GM19043 (cell line): ENCODE data around the gene CDK9.

Experiments used
- ATAC-seq: cut with Tn5 transposase; IDR thresholded peaks from one replicate; pipeline ENCODE4 v1.9.1; 2021; ENCODE audit warnings: low read depth; ENCODE audit not compliant: unreplicated experiment

CDK9 gene

DNA sequence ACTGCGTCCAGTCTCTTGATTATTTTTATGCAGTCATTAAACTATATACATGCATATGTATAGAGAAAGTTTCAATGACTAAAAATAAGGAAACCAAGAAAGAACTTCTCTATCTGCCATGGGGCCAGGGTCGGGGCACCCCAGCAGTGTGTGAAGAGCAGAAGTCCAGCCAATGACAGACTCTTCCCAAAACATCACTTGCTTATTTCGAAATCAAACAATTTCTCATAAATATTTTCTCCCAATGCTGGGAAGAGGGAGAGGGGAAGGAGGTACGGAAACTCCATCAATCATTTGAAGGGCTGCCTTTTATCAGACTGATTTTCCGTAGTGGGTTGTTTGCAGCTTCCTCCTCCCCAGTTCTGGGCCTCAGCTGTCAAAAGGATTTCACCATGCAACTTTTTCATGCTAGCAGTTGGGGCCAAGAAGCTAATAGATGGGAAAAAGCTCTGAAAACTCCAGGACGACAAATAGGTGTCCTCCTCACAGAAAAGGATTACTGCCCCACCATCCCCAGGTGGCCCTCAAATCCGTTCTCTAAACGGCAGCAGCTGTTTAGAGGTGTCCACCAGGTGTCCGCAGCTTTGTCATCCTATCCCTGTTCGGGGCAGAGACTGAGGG is 16.2 kb downstream of the CDK9 start:
- ATAC-seq, result no peak

DNA sequence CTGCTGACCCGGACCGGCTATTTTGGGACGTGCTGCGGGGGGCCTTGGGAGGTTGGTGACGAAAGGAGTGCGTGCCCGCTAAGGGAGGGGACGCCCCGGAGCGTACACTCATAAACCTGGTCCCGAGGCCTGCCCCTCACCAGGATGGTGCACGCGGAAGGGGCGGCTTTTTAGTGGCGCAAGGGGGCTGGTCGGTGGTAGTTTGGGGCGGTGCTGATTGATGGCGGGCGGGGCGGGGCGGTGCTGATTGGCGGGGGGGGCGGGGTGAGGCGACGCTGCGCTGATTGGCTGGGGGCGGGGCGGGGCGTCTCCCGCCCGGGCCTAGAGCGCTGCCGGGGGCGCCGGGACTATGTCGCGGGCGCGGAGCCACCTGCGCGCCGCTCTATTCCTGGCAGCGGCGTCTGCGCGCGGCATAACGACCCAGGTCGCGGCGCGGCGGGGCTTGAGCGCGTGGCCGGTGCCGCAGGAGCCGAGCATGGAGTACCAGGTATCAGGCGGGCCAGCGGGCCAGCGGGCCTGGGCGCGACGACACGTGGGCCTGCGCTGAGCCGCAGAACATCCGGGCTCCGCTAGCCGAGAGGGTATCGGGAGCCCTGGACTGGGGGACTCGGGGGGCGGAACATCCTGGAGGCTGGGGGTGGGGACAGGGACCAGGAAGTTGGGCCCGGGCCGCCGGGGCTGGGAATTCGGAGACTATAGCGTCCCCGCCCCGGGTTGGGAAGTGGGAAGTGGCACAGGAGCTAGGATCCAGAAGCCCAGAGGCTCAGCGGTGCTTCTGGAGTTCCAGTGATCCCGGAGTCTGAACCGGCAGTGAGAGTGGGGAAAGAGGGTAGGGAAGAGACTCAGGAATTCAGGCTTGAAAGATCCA is 17.0 kb downstream of the CDK9 start, which contains the start of gene FPGS:
FPGS (plus strand) TSS at position 307 of the 868 bp plus-strand sequence; CDS start at position 350, 43 bp downstream.
- ATAC-seq, result peak; percentile 70

DNA sequence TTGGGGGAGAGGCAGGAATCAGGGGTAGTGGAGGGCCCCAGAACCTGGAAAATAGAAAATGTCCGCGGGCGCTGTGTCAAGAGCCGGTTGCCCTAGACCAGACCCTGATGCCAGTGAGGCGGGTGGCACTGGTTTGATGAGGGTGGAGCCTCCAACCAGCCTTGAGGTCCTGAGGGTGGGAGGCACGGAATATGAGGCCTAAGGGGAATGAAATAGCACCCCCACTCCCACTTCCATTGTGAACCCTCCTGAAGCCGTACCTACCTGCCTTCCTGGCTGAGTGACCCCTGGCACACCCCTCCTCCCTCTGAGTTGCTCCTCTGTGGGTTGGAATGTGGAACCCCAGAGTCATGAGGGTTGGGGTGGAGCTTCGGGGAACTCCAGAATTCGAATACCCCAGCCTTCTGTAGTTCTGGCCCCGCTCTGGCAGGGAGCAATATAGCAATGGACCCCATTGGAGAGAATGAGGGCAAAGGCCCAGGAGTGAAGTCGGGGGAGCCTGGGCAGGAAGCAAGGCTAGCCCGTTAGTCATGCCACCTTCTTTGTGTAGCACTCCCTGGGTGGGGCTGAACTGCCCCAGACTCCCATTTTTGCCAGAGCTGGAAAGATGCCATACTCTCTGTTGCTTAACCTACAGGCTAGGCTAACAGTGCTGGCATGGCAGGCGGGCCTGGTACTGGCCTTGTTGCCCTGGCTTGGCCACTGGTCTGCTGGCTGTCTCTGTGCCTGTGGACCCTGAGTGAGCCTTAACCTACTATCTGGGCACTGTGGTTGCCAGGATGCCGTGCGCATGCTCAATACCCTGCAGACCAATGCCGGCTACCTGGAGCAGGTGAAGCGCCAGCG is 17.9 kb downstream of the CDK9 start:
- ATAC-seq, result no peak

DNA sequence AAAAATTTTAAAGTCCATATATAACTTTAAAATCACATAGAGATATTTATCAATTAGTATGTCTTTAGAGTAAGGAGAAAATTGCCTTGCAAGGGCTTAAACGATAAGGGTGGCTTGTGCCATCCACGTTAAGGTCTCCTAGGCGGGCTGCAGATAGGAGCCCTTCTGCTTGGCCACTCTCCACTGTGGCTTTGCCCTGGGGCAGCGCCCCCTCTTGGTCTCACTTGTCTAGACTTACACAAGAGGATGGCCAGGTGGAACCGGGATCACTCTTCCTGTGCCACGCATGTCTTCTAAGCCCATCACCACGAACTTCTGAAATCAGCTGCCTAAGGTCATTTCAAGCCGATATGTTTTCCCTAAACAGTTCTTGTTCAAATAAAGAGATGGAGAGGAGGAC is 19.8 kb downstream of the CDK9 start:
- ATAC-seq, result no peak

DNA sequence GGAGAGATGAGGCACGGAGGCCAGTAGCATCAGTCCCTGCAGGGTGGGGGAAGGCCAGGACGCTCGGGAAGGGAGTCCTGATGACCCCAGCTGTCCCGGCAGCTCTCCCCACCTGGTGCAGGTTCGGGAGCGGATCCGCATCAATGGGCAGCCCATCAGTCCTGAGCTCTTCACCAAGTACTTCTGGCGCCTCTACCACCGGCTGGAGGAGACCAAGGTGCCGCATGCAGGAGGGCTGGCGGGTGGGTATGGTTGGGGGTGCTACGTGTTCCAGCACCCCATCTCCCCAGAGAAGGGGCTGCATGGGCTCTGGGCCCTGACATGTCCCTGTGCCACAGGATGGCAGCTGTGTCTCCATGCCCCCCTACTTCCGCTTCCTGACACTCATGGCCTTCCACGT is 21.0 kb downstream of the CDK9 start:
- ATAC-seq, result no peak

DNA sequence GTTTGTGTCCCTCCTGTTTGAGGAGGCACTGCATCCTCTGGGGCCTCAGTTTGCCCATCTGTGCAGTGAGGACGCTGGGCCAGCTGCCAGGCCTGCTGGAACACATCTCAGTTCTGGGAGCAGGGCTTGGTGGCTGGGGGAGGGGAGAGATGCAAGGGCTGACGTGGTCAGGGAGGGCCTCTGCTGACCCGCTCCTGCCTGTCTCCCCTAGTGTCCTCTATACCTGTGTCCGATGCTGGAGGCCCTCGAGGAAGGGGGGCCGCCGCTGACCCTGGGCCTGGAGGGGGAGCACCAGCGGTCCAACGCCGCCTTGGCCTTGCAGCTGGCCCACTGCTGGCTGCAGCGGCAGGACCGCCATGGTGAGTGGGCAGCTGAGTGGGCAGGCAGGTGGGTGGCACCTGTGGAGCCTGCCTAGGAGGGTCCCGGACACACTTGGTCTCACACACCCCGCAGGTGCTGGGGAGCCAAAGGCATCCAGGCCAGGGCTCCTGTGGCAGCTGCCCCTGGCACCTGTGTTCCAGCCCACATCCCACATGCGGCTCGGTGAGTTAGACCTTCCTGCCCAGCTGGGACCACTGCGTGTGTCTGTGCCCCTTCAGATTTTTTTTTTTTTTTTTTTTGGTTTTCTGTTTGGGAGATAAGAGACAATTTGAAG is 22.6 kb downstream of the CDK9 start:
- ATAC-seq, result no peak

DNA sequence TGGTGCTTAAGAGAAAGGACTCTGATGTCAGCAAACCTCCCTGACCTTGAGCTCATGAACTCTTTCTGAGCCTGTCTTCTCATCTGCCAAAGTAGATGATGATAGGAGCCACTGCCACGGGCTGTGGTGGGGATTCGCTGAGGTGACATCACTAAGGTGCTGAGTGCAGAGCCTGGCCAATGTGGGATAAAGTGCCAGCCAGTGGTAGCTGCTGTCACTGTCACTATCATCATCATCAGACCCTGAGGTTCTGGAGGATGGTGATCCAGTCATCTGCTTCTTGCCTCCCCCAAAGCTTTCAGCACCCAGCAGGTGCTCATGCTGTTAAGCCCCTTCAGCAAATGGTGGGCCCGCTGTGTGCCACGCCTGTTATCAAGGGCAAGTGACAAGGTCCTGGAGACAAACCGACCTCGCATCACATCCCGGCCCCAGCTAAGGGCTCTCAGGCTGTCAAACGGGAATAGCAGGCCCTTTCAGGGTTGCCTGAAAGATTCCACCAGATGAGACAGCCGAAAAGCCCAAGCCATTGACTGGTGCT is 23.2 kb downstream of the CDK9 start:
- no peak for ATAC-seq

DNA sequence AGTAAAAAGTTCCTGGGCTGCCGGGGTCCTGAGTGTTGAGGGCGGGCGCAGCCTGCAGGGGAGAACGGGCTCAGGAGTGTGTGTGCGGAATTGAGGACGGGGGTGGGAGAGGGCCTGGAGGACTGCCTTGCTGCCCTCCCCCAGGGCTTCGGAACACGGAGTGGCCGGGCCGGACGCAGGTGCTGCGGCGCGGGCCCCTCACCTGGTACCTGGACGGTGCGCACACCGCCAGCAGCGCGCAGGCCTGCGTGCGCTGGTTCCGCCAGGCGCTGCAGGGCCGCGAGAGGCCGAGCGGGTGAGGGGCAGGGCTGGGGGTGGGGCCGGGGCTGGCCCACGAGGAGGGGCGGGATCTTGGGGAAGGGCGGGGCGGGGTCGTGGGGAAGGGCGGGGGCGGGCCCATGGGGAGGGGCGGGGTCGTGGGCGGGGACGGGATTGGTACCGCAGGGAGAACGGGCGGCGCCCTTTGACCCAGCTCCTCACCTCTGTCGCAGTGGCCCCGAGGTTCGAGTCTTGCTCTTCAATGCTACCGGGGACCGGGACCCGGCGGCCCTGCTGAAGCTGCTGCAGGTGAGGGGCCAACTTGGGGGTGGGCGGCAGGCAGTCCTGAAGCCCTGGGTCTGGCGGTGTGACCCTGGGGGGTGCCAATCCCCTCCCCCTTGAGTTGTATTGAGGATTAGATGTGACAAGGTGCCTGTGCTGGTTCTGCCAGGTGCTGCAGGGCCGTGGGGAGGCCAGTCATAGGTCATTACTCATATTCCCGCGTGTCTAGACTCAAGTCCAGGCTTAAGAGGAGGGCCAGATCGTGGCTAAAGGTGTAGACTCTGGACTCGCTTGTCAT is 23.9 kb downstream of the CDK9 start:
- ATAC-seq, result no peak

DNA sequence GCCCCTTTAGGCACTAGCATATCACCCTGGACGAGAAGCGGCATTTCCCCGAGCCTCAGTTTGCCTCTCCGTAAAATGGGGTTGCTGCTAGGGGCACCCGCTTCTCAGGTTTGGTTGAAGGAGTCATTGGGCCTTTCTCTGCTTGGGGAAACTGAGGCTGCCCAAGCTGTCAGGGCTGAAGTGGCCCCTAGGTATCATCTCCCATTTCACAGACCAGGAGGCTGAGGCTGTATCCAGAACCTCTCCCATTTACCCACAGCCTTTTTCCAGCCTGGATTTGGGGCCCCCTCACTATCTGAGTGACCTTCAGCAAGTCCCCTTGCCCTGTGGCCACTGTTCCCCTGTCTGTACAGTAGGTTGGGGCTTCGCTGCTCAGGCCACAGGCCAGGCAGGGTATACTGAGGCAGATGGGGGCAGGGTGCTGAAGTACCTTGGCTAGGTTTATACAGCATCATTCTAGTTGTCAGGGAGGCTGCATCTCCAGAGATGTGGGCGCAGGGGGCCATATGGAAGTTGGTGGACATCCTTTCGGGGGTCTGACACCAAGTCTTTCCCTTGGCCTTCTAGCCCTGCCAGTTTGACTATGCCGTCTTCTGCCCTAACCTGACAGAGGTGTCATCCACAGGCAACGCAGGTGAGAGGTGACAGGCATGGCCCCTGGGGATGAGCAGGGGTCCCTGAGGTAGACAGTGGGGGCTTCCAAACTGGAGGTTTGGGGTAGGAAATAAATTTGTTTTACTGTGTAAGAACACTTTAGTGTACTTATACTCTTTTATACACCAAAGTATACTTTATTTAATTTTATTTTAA is 24.7 kb downstream of the CDK9 start:
- no peak for ATAC-seq

DNA sequence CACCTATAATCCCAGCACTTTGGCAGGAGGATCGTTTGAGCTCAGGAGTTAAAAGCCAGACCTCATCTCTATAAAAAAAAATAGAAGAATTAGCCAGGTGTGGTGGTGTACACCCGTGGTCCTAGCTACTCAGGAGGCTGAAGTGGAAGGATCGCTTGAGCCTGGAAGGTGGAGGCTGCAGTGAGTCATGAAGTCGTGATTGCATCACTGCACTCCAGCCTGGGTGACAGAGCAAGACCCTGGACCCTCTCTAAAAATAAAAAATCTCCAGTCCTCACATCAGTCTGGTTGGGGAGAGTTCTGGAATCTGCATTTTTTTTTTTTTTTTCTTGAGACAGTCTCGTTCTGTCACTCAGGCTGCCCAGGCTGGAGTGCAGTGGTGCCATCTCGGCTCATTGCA is 26.2 kb downstream of the CDK9 start:
- ATAC-seq, result no peak

DNA sequence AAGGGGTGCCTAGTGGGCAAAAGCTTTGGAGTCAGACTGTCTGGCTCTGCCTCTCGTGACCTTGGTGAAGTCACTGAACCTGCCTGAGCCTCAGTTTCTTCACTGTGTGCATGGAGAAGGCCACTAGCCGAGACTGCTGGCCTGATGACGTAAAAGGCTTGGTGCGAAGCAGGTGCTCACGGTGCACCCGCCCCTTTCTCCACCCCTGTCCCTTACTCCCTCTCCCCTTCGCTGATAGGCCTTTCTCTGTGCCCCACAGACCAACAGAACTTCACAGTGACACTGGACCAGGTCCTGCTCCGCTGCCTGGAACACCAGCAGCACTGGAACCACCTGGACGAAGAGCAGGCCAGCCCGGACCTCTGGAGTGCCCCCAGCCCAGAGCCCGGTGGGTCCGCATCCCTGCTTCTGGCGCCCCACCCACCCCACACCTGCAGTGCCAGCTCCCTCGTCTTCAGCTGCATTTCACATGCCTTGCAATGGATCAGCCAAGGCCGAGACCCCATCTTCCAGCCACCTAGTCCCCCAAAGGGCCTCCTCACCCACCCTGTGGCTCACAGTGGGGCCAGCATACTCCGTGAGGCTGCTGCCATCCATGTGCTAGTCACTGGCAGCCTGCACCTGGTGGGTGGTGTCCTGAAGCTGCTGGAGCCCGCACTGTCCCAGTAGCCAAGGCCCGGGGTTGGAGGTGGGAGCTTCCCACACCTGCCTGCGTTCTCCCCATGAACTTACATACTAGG is 27.3 kb downstream of the CDK9 start:
- no peak for ATAC-seq

DNA sequence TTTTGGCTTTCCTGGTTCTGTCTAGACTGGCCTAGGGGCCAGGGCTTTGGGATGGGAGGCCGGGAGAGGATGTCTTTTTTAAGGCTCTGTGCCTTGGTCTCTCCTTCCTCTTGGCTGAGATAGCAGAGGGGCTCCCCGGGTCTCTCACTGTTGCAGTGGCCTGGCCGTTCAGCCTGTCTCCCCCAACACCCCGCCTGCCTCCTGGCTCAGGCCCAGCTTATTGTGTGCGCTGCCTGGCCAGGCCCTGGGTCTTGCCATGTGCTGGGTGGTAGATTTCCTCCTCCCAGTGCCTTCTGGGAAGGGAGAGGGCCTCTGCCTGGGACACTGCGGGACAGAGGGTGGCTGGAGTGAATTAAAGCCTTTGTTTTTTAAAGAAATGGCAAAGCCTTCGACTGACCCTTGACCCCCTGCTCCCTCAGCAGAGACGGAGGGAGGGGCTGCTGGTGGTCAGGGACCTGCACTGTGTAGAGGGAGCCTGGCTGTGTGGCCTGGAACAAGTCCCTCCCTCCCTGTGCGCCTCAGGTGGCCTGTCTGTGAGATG is 27.9 kb downstream of the CDK9 start:
- ATAC-seq, result no peak

DNA sequence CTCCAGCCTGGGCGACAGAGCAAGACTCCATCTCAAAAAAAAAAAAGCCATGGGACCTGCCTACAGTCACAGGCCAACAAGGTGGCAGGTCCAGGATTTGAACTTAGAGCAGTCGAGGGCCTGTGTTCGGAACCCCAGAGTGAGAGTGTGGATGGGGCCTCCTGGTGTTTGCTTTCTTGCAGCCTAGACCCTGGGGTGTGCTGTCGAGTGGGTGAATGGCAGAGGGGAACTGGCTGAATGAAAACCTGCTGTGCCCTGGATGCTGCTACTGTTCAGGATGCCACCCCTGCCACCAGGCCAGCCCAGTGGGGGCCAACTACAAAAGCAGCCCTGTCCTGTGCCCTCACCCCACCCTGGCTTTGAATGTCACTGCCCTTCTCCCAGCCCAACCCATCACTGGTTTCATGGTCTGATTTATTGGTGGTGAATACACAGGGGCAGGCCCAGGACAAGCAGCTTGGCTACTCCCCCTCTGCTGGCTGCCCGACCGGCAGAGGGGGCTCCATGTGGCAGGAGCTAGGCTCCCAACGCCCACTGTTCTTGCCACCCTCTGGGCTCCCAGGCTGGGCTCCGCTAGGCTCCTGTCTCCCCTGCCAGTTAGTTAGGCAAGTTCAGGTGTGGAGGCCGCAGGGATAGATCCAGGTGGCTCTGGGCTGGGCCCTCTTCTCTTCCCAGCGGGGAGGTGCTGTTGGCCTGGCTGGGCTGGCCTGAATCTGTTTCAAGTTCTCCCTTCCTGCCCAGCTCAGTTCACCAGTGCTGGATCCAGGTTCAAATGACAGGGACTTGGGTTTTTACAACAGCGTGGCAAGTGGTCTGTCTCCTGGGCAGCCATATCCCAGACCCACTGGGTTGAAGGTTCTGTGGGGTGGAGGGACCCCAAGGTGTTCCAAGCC is 29.0 kb downstream of the CDK9 start:
- no peak for ATAC-seq

DNA sequence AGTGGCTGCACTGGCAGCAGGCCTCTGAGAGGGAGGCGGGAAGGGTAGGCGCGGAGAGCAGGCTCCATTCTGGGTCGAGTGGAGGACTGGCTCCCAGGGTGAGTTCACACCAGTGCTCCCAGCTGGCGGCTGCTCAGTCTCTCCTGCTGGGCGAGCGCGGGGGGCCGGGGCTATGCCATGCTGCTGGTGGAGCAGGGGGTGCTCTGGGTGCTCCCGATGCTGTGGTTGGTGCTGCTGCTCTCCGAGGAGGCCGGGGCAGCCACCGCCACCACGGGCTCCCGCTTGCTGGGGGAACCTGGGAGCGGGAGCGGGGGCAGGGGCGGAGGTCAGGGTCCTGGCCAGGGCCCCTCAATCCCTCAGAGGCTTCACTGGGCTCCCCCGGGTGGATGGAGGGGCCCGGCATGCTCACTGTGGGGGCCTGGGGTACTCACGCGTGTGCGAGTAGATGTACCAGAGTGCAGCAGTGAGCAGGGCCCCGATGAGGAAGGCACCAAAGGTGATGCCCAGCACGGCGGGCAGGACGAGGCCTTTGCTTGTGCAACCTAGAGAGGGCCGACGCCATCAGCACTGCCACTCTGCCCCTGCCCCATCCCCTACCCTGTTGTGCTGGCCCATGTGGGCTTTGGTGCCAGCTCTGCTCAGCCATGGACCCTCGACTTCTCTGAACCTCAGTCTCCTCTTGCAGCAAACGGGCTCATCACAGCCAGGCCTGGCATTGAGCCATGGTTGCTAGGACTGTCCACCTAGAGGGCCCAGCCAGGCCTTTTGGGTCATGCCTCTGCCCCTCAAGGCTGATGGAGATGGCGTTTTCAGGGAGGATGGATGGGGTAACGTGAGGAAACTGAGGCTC is 29.9 kb downstream of the CDK9 start:
- no peak for ATAC-seq

DNA sequence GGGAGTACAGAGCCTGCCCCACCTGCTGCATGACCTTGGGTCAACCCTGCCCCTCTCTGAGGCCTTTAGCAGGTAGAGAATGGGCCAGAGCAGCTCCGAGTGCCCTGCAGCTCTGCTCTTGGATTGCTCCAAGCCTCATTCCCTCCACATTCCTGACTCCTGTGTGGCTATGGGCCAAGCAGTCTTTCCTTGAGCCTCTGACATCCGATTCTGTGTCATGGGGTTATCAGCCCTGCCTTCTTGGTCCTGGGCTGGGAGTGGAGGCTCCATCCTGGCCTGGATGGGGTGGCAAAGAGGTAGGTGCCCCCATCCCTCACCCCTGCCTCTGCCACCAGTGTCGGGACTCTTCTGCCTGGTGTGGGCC is 30.5 kb downstream of the CDK9 start:
- no peak for ATAC-seq

DNA sequence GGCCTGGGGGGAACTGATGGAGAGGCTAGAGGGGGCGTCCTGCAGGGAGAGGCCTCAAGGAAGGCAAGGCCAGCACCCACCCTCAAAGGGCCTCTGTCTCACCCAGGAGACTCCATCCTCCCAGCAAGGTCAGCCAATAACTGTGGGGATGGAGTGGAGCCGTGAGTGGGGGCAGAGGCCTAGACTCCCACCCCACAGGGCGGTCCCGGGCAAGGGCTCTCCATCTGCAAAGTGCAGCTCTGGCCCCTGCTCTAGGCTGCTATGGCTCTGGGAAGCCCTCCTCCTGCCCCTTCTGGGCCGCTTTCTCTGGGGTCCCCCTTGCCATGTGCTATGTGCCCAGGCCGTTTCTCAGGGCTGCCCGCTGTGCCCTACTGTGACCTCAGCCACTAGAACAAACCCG is 30.9 kb downstream of the CDK9 start:
- no peak for ATAC-seq
